ENCODE results near the gene MAST2.

The MAST2 gene

GRCh38 chr1:45987204-45987603, 183.8 kb downstream of the MAST2 start:
- Histone ChIP-seq H3K4me1 (no peaks in the 10 kb centered on the region), H3K27me3 (no peaks in the 10 kb centered on the region), H3K36me3 (no peaks in the 10 kb centered on the region), H3K9me3 (no peaks in the 10 kb centered on the region), H3K4me3 (no peak overlapping the region), H3K27ac (no peak overlapping the region)
- TF ChIP-seq, protein P1, sequence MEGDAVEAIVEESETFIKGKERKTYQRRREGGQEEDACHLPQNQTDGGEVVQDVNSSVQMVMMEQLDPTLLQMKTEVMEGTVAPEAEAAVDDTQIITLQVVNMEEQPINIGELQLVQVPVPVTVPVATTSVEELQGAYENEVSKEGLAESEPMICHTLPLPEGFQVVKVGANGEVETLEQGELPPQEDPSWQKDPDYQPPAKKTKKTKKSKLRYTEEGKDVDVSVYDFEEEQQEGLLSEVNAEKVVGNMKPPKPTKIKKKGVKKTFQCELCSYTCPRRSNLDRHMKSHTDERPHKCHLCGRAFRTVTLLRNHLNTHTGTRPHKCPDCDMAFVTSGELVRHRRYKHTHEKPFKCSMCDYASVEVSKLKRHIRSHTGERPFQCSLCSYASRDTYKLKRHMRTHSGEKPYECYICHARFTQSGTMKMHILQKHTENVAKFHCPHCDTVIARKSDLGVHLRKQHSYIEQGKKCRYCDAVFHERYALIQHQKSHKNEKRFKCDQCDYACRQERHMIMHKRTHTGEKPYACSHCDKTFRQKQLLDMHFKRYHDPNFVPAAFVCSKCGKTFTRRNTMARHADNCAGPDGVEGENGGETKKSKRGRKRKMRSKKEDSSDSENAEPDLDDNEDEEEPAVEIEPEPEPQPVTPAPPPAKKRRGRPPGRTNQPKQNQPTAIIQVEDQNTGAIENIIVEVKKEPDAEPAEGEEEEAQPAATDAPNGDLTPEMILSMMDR (IDR thresholded peaks at IDR 0.05): no peak
- intact Hi-C loops (cut with DNase I; ENCODE audit: low total_unique reads): loop anchor here (5.0 kb wide), 1 partner anchor 200 kb away; no protein-coding TSS in a partner anchor
- no peak for DNase-seq

DNA sequence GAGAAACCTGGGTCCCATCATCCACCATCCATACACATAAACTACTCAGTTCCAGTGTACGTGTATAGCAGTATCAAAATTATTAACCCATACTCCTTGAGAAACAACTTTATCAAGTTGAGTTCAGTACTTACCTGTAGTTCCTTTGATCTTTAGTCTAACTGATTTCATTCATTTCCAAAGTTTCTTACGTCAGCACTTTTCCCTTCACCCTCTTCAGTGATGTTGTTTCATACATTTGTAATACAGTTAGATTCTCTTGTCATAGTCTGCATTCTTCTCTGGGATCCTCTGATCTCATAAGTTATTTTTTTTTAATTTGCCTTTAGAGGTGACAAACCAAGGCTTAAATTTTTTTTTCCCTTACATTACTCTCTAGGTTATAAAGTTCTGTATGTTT, 185.8 kb downstream of the MAST2 start:
- H3K4me3 ChIP-seq: no peak overlapping the region
- no peak overlapping the region for H3K27ac ChIP-seq
- TF ChIP-seq, protein P1 (IDR thresholded peaks at IDR 0.05): no peak
- no peaks in the 10 kb centered on the region for H3K9me3 ChIP-seq
- H3K36me3 ChIP-seq: no peaks in the 10 kb centered on the region
- no peaks in the 10 kb centered on the region for H3K27me3 ChIP-seq
- intact Hi-C loops (cut with DNase I; ENCODE audit: low total_unique reads): loop anchor here (5.0 kb wide), 1 partner anchor 202 kb away; no protein-coding TSS in a partner anchor
- DNase-seq: no peak
- no peaks in the 10 kb centered on the region for H3K4me1 ChIP-seq

DNA sequence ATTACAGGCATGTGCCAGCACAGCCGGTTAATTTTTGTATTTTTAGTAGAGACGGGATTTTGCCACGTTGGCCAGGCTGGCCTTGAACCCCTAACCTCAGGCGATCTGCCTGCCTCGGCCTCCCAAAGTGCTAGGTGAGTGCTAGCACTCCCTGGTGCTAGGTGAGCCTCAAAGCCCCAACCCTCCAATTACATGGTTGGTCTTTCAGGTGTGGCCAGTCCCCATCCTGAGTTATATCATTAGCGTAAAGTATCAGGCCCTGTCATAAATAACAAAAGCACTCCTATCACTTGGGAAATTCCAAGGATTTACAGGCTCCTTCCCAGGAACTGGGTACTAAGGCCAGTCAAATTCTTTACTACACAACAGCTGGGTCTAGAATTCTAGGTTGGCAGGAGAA, 191.0 kb downstream of the MAST2 start:
- no peaks in the 10 kb centered on the region for H3K4me1 ChIP-seq
- H3K36me3 ChIP-seq: no peaks in the 10 kb centered on the region
- DNase-seq: no peak
- H3K4me3 ChIP-seq: no peak overlapping the region
- H3K27ac ChIP-seq: no peak overlapping the region
- intact Hi-C loops (cut with DNase I; ENCODE audit: low total_unique reads): no loop called here
- TF ChIP-seq, protein P1 (IDR thresholded peaks at IDR 0.05): no peak
- H3K9me3 ChIP-seq: no peaks in the 10 kb centered on the region
- no peaks in the 10 kb centered on the region for H3K27me3 ChIP-seq

- intact Hi-C loops (cut with DNase I; ENCODE audit: low total_unique reads): no loop called here
- H3K9me3 ChIP-seq: no peaks in the 10 kb centered on the region
Measured at GRCh38 chr1:45995298-45995697, 191.9 kb downstream of the MAST2 start.

GRCh38 chr1:45998020-45998617, 194.7 kb downstream of the MAST2 start:
- Histone ChIP-seq H3K36me3 (no peaks in the 10 kb centered on the region), H3K9me3 (no peaks in the 10 kb centered on the region), H3K27me3 (no peaks in the 10 kb centered on the region), H3K27ac (no peak overlapping the region), H3K4me3 (no peak overlapping the region), H3K4me1 (no peaks in the 10 kb centered on the region)
- no peak for DNase-seq
- TF ChIP-seq, protein P1 (IDR thresholded peaks at IDR 0.05): no peak
- intact Hi-C loops (cut with DNase I; ENCODE audit: low total_unique reads): no loop called here

More at GRCh38 chr1:45995298-45995697, 191.9 kb downstream of the MAST2 start:
- H3K4me1 ChIP-seq: no peaks in the 10 kb centered on the region
- TF ChIP-seq, protein P1 (IDR thresholded peaks at IDR 0.05): no peak
- H3K27ac ChIP-seq: no peak overlapping the region
- no peaks in the 10 kb centered on the region for H3K27me3 ChIP-seq
- H3K36me3 ChIP-seq: no peaks in the 10 kb centered on the region
- DNase-seq: no peak
- H3K4me3 ChIP-seq: no peak overlapping the region

DNA sequence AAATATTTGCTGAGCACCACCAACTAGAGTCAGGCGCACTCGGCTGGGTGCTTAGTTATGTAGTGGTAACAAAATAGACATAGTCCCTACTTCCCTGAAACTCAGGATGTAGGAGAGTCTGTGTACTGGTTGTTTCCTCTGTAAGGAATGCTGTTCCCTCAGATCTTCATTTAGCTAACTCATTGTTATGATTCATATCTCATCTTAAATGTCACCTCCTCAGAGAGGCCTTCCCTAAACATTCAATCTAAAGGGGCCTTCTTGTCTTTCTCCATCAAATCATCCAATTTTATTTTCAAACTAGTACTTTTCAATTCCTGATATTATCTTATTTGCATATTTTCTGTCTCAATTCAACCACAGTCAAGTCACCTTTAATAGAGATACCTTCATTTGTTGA, 196.1 kb downstream of the MAST2 start:
- Histone ChIP-seq H3K4me1 (no peaks in the 10 kb centered on the region), H3K27me3 (no peaks in the 10 kb centered on the region), H3K27ac (no peak overlapping the region), H3K36me3 (no peaks in the 10 kb centered on the region), H3K4me3 (no peak overlapping the region), H3K9me3 (no peaks in the 10 kb centered on the region)
- intact Hi-C loops (cut with DNase I; ENCODE audit: low total_unique reads): no loop called here
- DNase-seq: no peak
- TF ChIP-seq, protein P1 (IDR thresholded peaks at IDR 0.05): no peak

All from tibial artery (tissue), 4 donors.